ENCODE measurements around the gene ASNS.

Gene ASNS

GRCh38 chr7:97842006-97842405 lies 30.2 kb downstream of the ASNS start:
- DNase-seq, result no peak

GRCh38 chr7:97835296-97836138 lies 36.7 kb downstream of the ASNS start:
- DNase-seq, result peak; percentile 64

GRCh38 chr7:97819161-97819560 lies 53.0 kb downstream of the ASNS start:
- no peak for DNase-seq

GRCh38 chr7:97818066-97818663 lies 54.0 kb downstream of the ASNS start:
- no peak for DNase-seq

All from NCI-H2171 treated with DMSO at 0.1 percent for 48 hours (cell line).